H9 (cell line): Measurements from ENCODE around the gene HECW1. TPM values are rescaled to one million over a fixed set of nuclear protein-coding genes. Genes with fewer than 3 reads are reported as not detected.

ENCODE experiments used
- DNase-seq: peaks from one replicate; pipeline ENCODE4 v3.0.0-alpha.2; 2017
- H2AFZ ChIP-seq: one replicate; pipeline ENCODE4 v1.6.1; 2013; ENCODE audit warnings: mild to moderate bottlenecking, low read length, control low read depth, moderate library complexity
- H2AK5ac ChIP-seq: 2 replicates; pipeline ENCODE4 v1.6.1; 2013; ENCODE audit warnings: low read length, control low read depth, mixed read lengths; ENCODE audit not compliant: insufficient read length
- H2BK120ac ChIP-seq: one replicate; pipeline ENCODE4 v1.6.1; 2013; ENCODE audit warnings: low read depth, mild to moderate bottlenecking, low read length, control low read depth, inconsistent platforms; ENCODE audit not compliant: poor library complexity, severe bottlenecking
- H2BK12ac ChIP-seq: 2 replicates; pipeline ENCODE4 v1.6.1; 2013; ENCODE audit warnings: low read length, control low read depth, mixed read lengths, low read depth; ENCODE audit not compliant: insufficient read length
- H2BK15ac ChIP-seq: 2 replicates; pipeline ENCODE4 v1.6.1; 2013; ENCODE audit warnings: low read depth, low read length, control low read depth
- H2BK20ac ChIP-seq: one replicate; pipeline ENCODE4 v1.6.1; 2013; ENCODE audit warnings: low read depth, mild to moderate bottlenecking, low read length, control low read depth, inconsistent platforms; ENCODE audit not compliant: poor library complexity, severe bottlenecking
- H2BK5ac ChIP-seq: 2 replicates; pipeline ENCODE4 v1.6.1; 2013; ENCODE audit warnings: low read length, control low read depth, mixed read lengths; ENCODE audit not compliant: insufficient read length
- H3K14ac ChIP-seq: 2 replicates; pipeline ENCODE4 v1.6.1; 2013; ENCODE audit warnings: low read length, control low read depth; ENCODE audit not compliant: insufficient read depth
- H3K18ac ChIP-seq: 2 replicates; pipeline ENCODE4 v1.6.1; 2013; ENCODE audit warnings: low read depth, mild to moderate bottlenecking, mixed read lengths, low read length, control low read depth; ENCODE audit not compliant: insufficient read length
- H3K23ac ChIP-seq: 2 replicates; pipeline ENCODE4 v1.6.1; 2013; ENCODE audit warnings: low read length, control low read depth, mixed read lengths, low read depth; ENCODE audit not compliant: insufficient read length
- H3K23me2 ChIP-seq: 2 replicates; pipeline ENCODE4 v1.6.1; 2013; ENCODE audit warnings: low read depth, mild to moderate bottlenecking, mixed read lengths, low read length, control low read depth; ENCODE audit not compliant: insufficient read length, poor library complexity, severe bottlenecking
- H3K27ac ChIP-seq: 2 replicates; pipeline ENCODE4 v1.5.1; 2013; ENCODE audit warnings: low read length, control low read depth, mixed read lengths, low read depth; ENCODE audit not compliant: insufficient read length
- H3K27me3 ChIP-seq: 2 replicates; pipeline ENCODE4 v1.6.1; 2013; ENCODE audit warnings: low read length, control low read depth, inconsistent platforms; ENCODE audit not compliant: insufficient read depth
- H3K4ac ChIP-seq: 2 replicates; pipeline ENCODE4 v1.6.1; 2013; ENCODE audit warnings: low read depth, mild to moderate bottlenecking, control low read depth, inconsistent platforms, low read length, moderate library complexity
- H3K4me1 ChIP-seq: 2 replicates; pipeline ENCODE4 v1.6.1; 2013; ENCODE audit warnings: low read length, control low read depth, inconsistent platforms; ENCODE audit not compliant: insufficient read depth
- H3K4me2 ChIP-seq: 2 replicates; pipeline ENCODE4 v1.6.1; 2013; ENCODE audit warnings: low read length, control low read depth, mixed read lengths; ENCODE audit not compliant: insufficient read length, insufficient read depth
- H3K56ac ChIP-seq: 2 replicates; pipeline ENCODE4 v1.6.1; 2013; ENCODE audit warnings: low read depth, mild to moderate bottlenecking, mixed read lengths, low read length, control low read depth; ENCODE audit not compliant: insufficient read length
- H3K79me1 ChIP-seq: 2 replicates; pipeline ENCODE4 v1.6.1; 2013; ENCODE audit warnings: low read depth, mild to moderate bottlenecking, moderate library complexity, low read length, control low read depth, inconsistent platforms; ENCODE audit not compliant: insufficient read depth, poor library complexity, severe bottlenecking
- H3K79me2 ChIP-seq: 2 replicates; pipeline ENCODE4 v1.6.1; 2013; ENCODE audit warnings: low read length, control low read depth, inconsistent platforms; ENCODE audit not compliant: insufficient read depth
- H3K9ac ChIP-seq: 2 replicates; pipeline ENCODE4 v1.6.1; 2013; ENCODE audit warnings: low read length, control low read depth, mixed read lengths; ENCODE audit not compliant: insufficient read length; ENCODE audit errors: extremely low read depth
- H3K9me3 ChIP-seq: one replicate; pipeline ENCODE4 v1.6.1; 2013; ENCODE audit warnings: low read depth, low read length, inconsistent platforms; ENCODE audit not compliant: control insufficient read depth
- H3T11ph ChIP-seq: one replicate; pipeline ENCODE4 v1.6.1; 2013; ENCODE audit warnings: mild to moderate bottlenecking, low read length, control low read depth, inconsistent platforms
- H4K20me1 ChIP-seq: one replicate; pipeline ENCODE4 v1.6.1; 2013; ENCODE audit not compliant: control insufficient read depth, insufficient read length, insufficient read depth
- H4K5ac ChIP-seq: 2 replicates; pipeline ENCODE4 v1.6.1; 2013; ENCODE audit warnings: low read depth, mild to moderate bottlenecking, mixed read lengths, low read length, control low read depth; ENCODE audit not compliant: insufficient read length
- H4K8ac ChIP-seq: replicated peaks from 2 replicates; pipeline ENCODE4 v1.6.1; 2013; ENCODE audit warnings: low read length, control low read depth, mixed read lengths, low read depth; ENCODE audit not compliant: insufficient read length
- H4K91ac ChIP-seq: 2 replicates; pipeline ENCODE4 v1.6.1; 2013; ENCODE audit warnings: low read depth, mild to moderate bottlenecking, moderate library complexity, mixed read lengths, low read length, control low read depth; ENCODE audit not compliant: insufficient read length
- H3K27ac Mint-ChIP-seq, 3 experiments: 2 replicates in 2 of 3; 3 replicates in 1 of 3; pipeline ENCODE4 v1.8.0; 2020 to 2021; ENCODE audit warnings: mixed read lengths in 3 of 3, mild to moderate bottlenecking in 1 of 3, moderate library complexity in 1 of 3
- H3K27me3 Mint-ChIP-seq: 2 replicates; pipeline ENCODE4 v1.8.0; 2021; ENCODE audit warnings: low read depth, mild to moderate bottlenecking, moderate library complexity, mixed read lengths
- H3K36me3 Mint-ChIP-seq, 3 experiments: 2 replicates in 2 of 3; 3 replicates in 1 of 3; pipeline ENCODE4 v1.8.0; 2020 to 2021; ENCODE audit warnings: low read depth in 3 of 3, mixed read lengths in 3 of 3; ENCODE audit not compliant: insufficient read depth in 1 of 3
- H3K4me1 Mint-ChIP-seq, 2 experiments: 2 replicates each; pipeline ENCODE4 v1.8.0; 2020; ENCODE audit warnings: mixed read lengths in 2 of 2
- H3K4me3 Mint-ChIP-seq, 2 experiments: 2 replicates in 1 of 2; 3 replicates in 1 of 2; pipeline ENCODE4 v1.8.0; 2020 to 2021; ENCODE audit warnings: mild to moderate bottlenecking in 2 of 2, mixed read lengths in 2 of 2, moderate library complexity in 1 of 2
- H3K9me3 Mint-ChIP-seq, 2 experiments: 2 replicates in 1 of 2; 3 replicates in 1 of 2; pipeline ENCODE4 v1.8.0; 2020; ENCODE audit warnings: mild to moderate bottlenecking in 2 of 2, mixed read lengths in 2 of 2, moderate library complexity in 1 of 2
- WGBS: extraction: QIAGEN DNeasy Blood & Tissue Kit; methylation state at CpG from one replicate; pipeline ENCODE4 v1.1.7; 2013; ENCODE audit warnings: missing lambda C conversion rate, low lambda C conversion rate, mixed read lengths; ENCODE audit not compliant: insufficient read length; ENCODE audit errors: extremely low coverage; 5-methylcytosine and 5-hydroxymethylcytosine counted together
- total RNA-seq: library from RNA; stranded (reverse); gene quantifications from 2 replicates; pipeline ENCODE4 v1.2.1, GENCODE V29; 2021
- TF ChIP-seq, protein P1 (sequence below): fragments of 200-600 bp; sonication (generic); conservative IDR thresholded peaks from 3 replicates; pipeline ENCODE4 v1.8.0; 2021; ENCODE audit warnings: antibody characterized with exemption, mild to moderate bottlenecking

The HECW1 gene
- total RNA-seq, 1 experiment from 2014 or later: 5.0 TPM

GRCh38 chr7:43470110-43470509, 357.7 kb downstream of the HECW1 start:
- Histone ChIP-seq H2BK120ac (no peak overlapping the region), H4K20me1 (no peaks in the 10 kb centered on the region), H3K9ac (no peak overlapping the region), H4K91ac (no peak overlapping the region), H4K5ac (no peak overlapping the region), H3K79me2 (no peaks in the 10 kb centered on the region), H2BK12ac (no peak overlapping the region), H4K8ac (no peak overlapping the region), H3T11ph (no peak overlapping the region), H3K9me3 (no peaks in the 10 kb centered on the region), H2BK20ac (no peak overlapping the region), H3K18ac (no peak overlapping the region), H3K23ac (no peak overlapping the region), H2AFZ (no peak overlapping the region), H3K4me2 (no peak overlapping the region), H2BK15ac (no peak overlapping the region), H3K56ac (no peak overlapping the region), H3K27ac (no peak overlapping the region), H3K4me1 (no peaks in the 10 kb centered on the region; the same call in 1 of the 2 replicates), H3K14ac (no peak overlapping the region), H3K4ac (no peak overlapping the region), H3K27me3 (no peaks in the 10 kb centered on the region), H3K23me2 (no peaks in the 10 kb centered on the region), H2AK5ac (no peak overlapping the region), H2BK5ac (no peak overlapping the region), H3K79me1 (no peaks in the 10 kb centered on the region)
- Mint-ChIP-seq H3K4me1 (peaks cover 24 to 36% of the 10 kb centered on the region in 2 experiments), H3K27me3 (no peaks in the 10 kb centered on the region), H3K4me3 (no peak overlapping the region), H3K27ac (no peak overlapping the region), H3K36me3 (peaks cover 0 to 3% (median 0%) of the 10 kb centered on the region in 3 experiments; a peak in 2 of 7 replicates), H3K9me3 (no peaks in the 10 kb centered on the region; a peak in 1 of 5 replicates)
- WGBS: no CpG with 5 or more reads among the region's 5 CpGs
- DNase-seq: no peak
- TF ChIP-seq, protein P1, sequence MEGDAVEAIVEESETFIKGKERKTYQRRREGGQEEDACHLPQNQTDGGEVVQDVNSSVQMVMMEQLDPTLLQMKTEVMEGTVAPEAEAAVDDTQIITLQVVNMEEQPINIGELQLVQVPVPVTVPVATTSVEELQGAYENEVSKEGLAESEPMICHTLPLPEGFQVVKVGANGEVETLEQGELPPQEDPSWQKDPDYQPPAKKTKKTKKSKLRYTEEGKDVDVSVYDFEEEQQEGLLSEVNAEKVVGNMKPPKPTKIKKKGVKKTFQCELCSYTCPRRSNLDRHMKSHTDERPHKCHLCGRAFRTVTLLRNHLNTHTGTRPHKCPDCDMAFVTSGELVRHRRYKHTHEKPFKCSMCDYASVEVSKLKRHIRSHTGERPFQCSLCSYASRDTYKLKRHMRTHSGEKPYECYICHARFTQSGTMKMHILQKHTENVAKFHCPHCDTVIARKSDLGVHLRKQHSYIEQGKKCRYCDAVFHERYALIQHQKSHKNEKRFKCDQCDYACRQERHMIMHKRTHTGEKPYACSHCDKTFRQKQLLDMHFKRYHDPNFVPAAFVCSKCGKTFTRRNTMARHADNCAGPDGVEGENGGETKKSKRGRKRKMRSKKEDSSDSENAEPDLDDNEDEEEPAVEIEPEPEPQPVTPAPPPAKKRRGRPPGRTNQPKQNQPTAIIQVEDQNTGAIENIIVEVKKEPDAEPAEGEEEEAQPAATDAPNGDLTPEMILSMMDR: no peak
